ENCODE results near the gene SEPSECS.

- TF ChIP-seq CTCF (IDR thresholded peaks at IDR 0.05) = no peak
- TF ChIP-seq POLR2A (IDR thresholded peaks at IDR 0.05) = no peak
Measured at GRCh38 chr4:25104591-25104990, 55.7 kb downstream of the SEPSECS start.

Data from vagina (tissue), 2 donors.